ENCODE results near the gene SDHAF2.

DNA sequence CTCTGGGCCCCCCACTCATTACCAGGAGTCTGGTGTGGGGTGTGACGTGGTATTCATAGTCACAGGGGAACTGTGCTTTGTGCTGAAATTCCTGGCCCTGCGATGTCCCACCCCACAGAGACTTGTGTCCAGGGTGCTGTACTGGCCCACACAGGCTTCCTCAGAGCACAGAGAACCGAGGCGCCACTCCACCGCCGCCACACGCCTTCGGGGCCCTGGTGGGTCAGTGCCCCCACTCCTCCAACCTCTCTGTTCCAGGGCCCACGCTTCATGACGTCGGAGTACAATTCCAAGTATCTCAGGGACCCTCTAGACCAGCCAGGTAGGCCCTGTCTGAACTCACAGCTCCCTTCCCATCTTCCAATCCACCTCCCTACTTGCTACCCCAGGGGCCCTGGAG is 55.2 kb downstream of the SDHAF2 start:
- TF ChIP-seq POLR2A (IDR thresholded peaks at IDR 0.05; ENCODE audit: low read length) (no peak), GATA1 (IDR thresholded peaks at IDR 0.05; ENCODE audit: low read depth, low read length) (no peak)

All from erythroblast (primary cell).